ENCODE results near the gene ATP2B3. TPM values are rescaled to one million over a fixed set of nuclear protein-coding genes. Genes with fewer than 3 reads are reported as not detected.

Gene ATP2B3
- total RNA-seq, 4 donors from 2014 or later: under 0.01 to 0.33 (median 0.21) TPM

DNA sequence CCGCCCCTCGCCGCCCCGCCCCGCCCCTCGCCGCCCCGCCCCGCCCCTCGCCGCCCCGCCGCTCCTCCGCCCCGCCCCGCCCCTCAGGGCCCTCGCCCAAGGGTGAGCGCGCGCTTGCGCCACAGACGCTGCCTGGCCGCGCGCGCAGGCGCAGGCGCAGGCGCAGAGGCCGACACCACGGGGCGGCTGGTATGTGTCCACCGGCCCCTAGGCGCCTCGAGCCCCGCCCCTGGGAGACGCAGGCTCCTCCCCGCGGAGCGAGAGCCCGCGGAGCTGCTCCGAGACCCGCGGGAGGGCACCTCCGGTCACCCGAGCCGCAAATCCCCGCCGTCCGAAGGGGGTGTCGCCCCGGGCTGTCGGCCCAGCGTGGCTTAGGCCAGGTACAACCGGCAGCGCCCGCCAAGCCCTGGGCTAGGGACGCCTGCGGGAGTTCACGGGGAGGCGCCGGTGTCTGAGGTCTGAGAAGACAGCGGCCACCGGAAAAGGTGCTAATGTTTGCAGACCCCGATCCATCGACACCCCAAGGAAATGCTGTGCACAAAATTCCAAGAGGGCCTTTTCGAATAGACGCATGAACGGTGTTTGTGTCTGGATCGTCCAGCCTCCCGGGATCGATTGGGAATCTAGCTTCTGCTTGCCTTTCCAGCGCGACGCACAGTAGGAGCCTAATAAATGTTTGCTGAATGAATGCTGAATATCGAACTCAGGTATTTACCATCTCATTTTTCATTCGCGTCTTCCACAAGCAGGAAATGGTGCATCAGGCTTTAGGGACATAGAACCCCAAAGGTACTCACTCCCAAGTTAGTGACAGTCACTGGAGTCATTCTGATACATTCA, 82.0 kb downstream of the ATP2B3 start:
- peaks cover 0 to 5% (median 0%) of the 10 kb centered on the region in 4 donors for H3K9me3 ChIP-seq
- peak overlapping the region; percentile 74 to 82 (median 79) for H3K27ac ChIP-seq (replicated peaks in 1 of 4)
- TF ChIP-seq, protein P1, sequence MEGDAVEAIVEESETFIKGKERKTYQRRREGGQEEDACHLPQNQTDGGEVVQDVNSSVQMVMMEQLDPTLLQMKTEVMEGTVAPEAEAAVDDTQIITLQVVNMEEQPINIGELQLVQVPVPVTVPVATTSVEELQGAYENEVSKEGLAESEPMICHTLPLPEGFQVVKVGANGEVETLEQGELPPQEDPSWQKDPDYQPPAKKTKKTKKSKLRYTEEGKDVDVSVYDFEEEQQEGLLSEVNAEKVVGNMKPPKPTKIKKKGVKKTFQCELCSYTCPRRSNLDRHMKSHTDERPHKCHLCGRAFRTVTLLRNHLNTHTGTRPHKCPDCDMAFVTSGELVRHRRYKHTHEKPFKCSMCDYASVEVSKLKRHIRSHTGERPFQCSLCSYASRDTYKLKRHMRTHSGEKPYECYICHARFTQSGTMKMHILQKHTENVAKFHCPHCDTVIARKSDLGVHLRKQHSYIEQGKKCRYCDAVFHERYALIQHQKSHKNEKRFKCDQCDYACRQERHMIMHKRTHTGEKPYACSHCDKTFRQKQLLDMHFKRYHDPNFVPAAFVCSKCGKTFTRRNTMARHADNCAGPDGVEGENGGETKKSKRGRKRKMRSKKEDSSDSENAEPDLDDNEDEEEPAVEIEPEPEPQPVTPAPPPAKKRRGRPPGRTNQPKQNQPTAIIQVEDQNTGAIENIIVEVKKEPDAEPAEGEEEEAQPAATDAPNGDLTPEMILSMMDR (IDR thresholded peaks at IDR 0.05): no peak
- TF ChIP-seq POLR2AphosphoS5 (IDR thresholded peaks at IDR 0.05): peak in 1 of 2 donors; percentile 51
- peak; percentile 92 for DNase-seq (ENCODE audit: extremely low spot score)
- 36% methylated on average over 13 of the region's 79 CpGs for WGBS
- H3K36me3 ChIP-seq: peaks cover 6 to 17% (median 11%) of the 10 kb centered on the region in 4 donors
- H3K27me3 ChIP-seq: no peaks in the 10 kb centered on the region
- intact Hi-C loops (cut with DNase I): no loop called here
- peaks cover 10 to 31% (median 23%) of the 10 kb centered on the region in 4 donors for H3K4me1 ChIP-seq
- H3K4me3 ChIP-seq: peak overlapping the region; percentile 63 to 82 (median 73)

DNA sequence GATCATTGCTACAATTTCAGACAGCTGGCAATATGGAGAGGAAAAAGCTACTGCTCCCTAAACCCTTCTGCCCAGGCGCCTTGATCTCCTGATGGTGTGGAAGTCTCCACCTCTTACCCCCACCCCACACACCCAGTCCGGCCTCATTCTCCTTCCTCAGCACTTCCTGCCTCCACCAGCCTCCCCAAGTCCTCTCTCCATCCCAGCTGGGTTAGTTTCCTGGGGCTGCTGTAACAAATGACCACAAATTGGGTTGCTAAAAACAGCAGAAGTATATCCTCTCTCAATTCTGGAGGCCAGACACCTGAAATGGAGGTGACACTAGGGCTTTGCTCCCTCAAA, 82.6 kb downstream of the ATP2B3 start:
- TF ChIP-seq, protein P1 (IDR thresholded peaks at IDR 0.05): no peak
- no peak for TF ChIP-seq EP300 (IDR thresholded peaks at IDR 0.05)
- no peak for TF ChIP-seq POLR2AphosphoS5 (IDR thresholded peaks at IDR 0.05)
- no peak for TF ChIP-seq POLR2A (IDR thresholded peaks at IDR 0.05; ENCODE audit: low read depth)
- Histone ChIP-seq H3K36me3 (peaks cover 0 to 11% (median 9%) of the 10 kb centered on the region in 4 donors), H3K27ac (replicated peaks in 1 of 4) (no peak overlapping the region), H3K4me1 (peaks cover 10 to 31% (median 23%) of the 10 kb centered on the region in 4 donors), H3K4me3 (peak overlapping the region; percentile 63 to 75 (median 67)), H3K27me3 (no peaks in the 10 kb centered on the region), H3K9me3 (peaks cover 0 to 5% (median 0%) of the 10 kb centered on the region in 4 donors)
- intact Hi-C loops (cut with DNase I): no loop called here
- WGBS: 36% methylated on average over 2 of the region's 2 CpGs
- DNase-seq (ENCODE audit: extremely low spot score): no peak

DNA sequence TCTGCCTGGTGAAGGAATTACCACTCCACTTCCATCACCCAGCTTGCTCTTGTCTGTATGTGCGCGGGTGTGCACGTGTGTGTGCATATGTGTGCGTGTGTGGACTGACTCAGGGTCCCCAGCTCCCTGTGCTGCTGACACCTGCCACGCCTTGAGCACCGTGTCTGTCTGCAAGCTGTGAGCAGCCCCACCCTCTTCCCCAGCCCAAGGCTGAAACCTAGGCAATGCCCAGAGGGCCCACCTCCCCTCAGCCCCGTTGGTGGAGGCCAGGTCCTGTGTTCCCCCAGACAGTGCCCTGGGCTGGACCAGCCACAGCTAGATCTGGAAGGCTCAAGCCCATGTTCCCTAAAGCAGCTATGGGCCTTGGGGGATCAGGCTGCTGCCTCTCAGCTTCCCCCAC, 83.5 kb downstream of the ATP2B3 start:
- Histone ChIP-seq H3K4me1 (peaks cover 10 to 31% (median 23%) of the 10 kb centered on the region in 4 donors), H3K27ac (replicated peaks in 1 of 4) (no peak overlapping the region), H3K4me3 (no peak overlapping the region), H3K36me3 (peaks cover 0 to 2% (median 1%) of the 10 kb centered on the region in 4 donors), H3K9me3 (peaks cover 0 to 5% (median 0%) of the 10 kb centered on the region in 4 donors), H3K27me3 (no peaks in the 10 kb centered on the region)
- WGBS: 89% methylated on average over 7 of the region's 7 CpGs
- no peak for TF ChIP-seq POLR2AphosphoS5 (IDR thresholded peaks at IDR 0.05)
- no peak for TF ChIP-seq POLR2A (IDR thresholded peaks at IDR 0.05; ENCODE audit: low read depth)
- no peak for TF ChIP-seq EP300 (IDR thresholded peaks at IDR 0.05)
- TF ChIP-seq, protein P1 (IDR thresholded peaks at IDR 0.05): no peak
- intact Hi-C loops (cut with DNase I): no loop called here
- no peak for DNase-seq (ENCODE audit: extremely low spot score)

DNA sequence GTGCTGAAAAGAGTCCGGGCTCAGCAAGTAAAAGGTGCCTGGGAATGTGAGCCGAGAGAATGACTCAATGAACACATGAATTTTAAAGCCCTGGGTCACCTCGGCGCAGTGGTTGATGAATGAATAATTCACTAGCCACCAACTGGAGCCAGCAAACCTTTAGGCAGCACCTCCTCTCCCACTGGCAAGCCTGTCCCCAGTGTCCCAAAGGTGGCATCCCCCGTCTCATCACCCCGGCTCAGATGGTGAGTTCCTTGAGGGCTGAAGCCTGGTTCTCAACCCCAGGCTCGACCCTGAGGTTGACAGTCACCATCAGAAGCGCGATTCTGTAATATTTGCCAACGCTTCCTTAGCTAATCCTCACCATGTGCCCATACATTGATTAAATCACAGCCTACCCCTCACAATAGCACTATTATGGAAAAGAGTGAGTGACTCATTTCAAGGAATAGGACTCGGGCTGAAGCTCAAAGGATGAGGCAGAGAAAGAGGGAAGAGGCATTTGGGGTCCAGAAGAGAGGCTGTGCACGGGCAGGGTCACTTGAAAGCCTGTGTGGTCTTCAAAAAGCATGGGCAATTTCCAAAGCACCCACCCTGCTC, 84.2 kb downstream of the ATP2B3 start:
- Histone ChIP-seq H3K36me3 (no peaks in the 10 kb centered on the region), H3K27ac (replicated peaks in 1 of 4) (no peak overlapping the region), H3K9me3 (peaks cover 0 to 5% (median 0%) of the 10 kb centered on the region in 4 donors), H3K27me3 (no peaks in the 10 kb centered on the region), H3K4me1 (peaks cover 10 to 31% (median 23%) of the 10 kb centered on the region in 4 donors), H3K4me3 (no peak overlapping the region)
- no peak for DNase-seq (ENCODE audit: extremely low spot score)
- WGBS: 91% methylated on average over 11 of the region's 12 CpGs
- intact Hi-C loops (cut with DNase I): no loop called here
- TF ChIP-seq POLR2A (IDR thresholded peaks at IDR 0.05; ENCODE audit: low read depth): no peak
- TF ChIP-seq, protein P1 (IDR thresholded peaks at IDR 0.05): no peak
- no peak for TF ChIP-seq EP300 (IDR thresholded peaks at IDR 0.05)
- no peak for TF ChIP-seq POLR2AphosphoS5 (IDR thresholded peaks at IDR 0.05)
